ENCODE data around the gene MKLN1.
"Not testable (repeated sequence)": the region's sequence is repeated elsewhere in the genome, so short reads cannot be mapped to it uniquely, and the experiment has no call there.

- TF ChIP-seq CTCF (IDR thresholded peaks at IDR 0.05); NFIC (IDR thresholded peaks at IDR 0.05; ENCODE audit: borderline replicate concordance); MAX (IDR thresholded peaks at IDR 0.05; ENCODE audit: low read depth); EP300 (IDR thresholded peaks at IDR 0.05; ENCODE audit: borderline replicate concordance in 1 of 2, low read depth in 1 of 2, low read length in 1 of 2); RAD21 (IDR thresholded peaks at IDR 0.05; ENCODE audit: low read length); RXRA (IDR thresholded peaks at IDR 0.05; ENCODE audit: borderline replicate concordance, low read depth); TCF12 (IDR thresholded peaks at IDR 0.05); POLR2AphosphoS5 (IDR thresholded peaks at IDR 0.05; ENCODE audit: low read depth, low read length); FOXJ3 (CRISPR knock-in tag; IDR thresholded peaks at IDR 0.05); GATA2 (CRISPR knock-in tag; IDR thresholded peaks at IDR 0.05): not testable (repeated sequence)
These were observed 187.8 kb downstream of the MKLN1 start for GRCh38 chr7:131515471-131515870.

All from SK-N-SH (cell line).